ENCODE measurements around the gene PSMB8.
"Not testable (repeated sequence)": the region's sequence is repeated elsewhere in the genome, so short reads cannot be mapped to it uniquely, and the experiment has no call there.

PSMB8 gene

GRCh38 chr6:32836873-32837272 is 7.0 kb downstream of the PSMB8 start:
- no peak for DNase-seq

- no peak for DNase-seq
These were observed 8.5 kb downstream of the PSMB8 start for GRCh38 chr6:32835167-32835893.

GRCh38 chr6:32833664-32834063 is 10.2 kb downstream of the PSMB8 start:
- DNase-seq, result no peak

- no peak for DNase-seq
These were observed 11.3 kb downstream of the PSMB8 start for GRCh38 chr6:32832535-32832934.

- no peak for DNase-seq
These were observed 12.9 kb downstream of the PSMB8 start for GRCh38 chr6:32830936-32831335.

- DNase-seq, result no peak
These were observed 13.8 kb downstream of the PSMB8 start for GRCh38 chr6:32830017-32830416.

GRCh38 chr6:32829495-32829894 is 14.4 kb downstream of the PSMB8 start:
- DNase-seq, result no peak

GRCh38 chr6:32827025-32827424 is 16.8 kb downstream of the PSMB8 start:
- no peak for DNase-seq

- no peak for DNase-seq
These were observed 17.9 kb downstream of the PSMB8 start for GRCh38 chr6:32825966-32826365.

GRCh38 chr6:32819729-32820128 is 24.1 kb downstream of the PSMB8 start:
- DNase-seq, result no peak

GRCh38 chr6:32818867-32819266 is 25.0 kb downstream of the PSMB8 start:
- DNase-seq, result no peak

GRCh38 chr6:32816746-32817204 is 27.1 kb downstream of the PSMB8 start, which contains the start of gene HLA-DOB:
Gene HLA-DOB (minus strand): TSS chr6:32817002. CDS start chr6:32816951, 51 bp downstream.
- DNase-seq, result no peak

GRCh38 chr6:32815996-32816395 is 27.9 kb downstream of the PSMB8 start:
- DNase-seq, result no peak

- DNase-seq, result no peak
These were observed 28.7 kb downstream of the PSMB8 start for GRCh38 chr6:32815115-32815514.

- DNase-seq, result no peak
These were observed 29.7 kb downstream of the PSMB8 start for GRCh38 chr6:32814145-32814544.

GRCh38 chr6:32809171-32809570 is 34.7 kb downstream of the PSMB8 start:
- DNase-seq, result no peak

- no peak for DNase-seq
These were observed 36.7 kb downstream of the PSMB8 start for GRCh38 chr6:32807020-32807580.

GRCh38 chr6:32805404-32805803 is 38.4 kb downstream of the PSMB8 start:
- DNase-seq, result not testable (repeated sequence)

GRCh38 chr6:32803416-32803815 is 40.4 kb downstream of the PSMB8 start:
- DNase-seq, result no peak

GRCh38 chr6:32799740-32800139 is 44.1 kb downstream of the PSMB8 start:
- no peak for DNase-seq

GRCh38 chr6:32799168-32799567 is 44.7 kb downstream of the PSMB8 start:
- DNase-seq, result no peak

- DNase-seq, result peak; percentile 80
These were observed 46.7 kb downstream of the PSMB8 start for GRCh38 chr6:32796848-32797776.

- DNase-seq, result no peak
These were observed 49.3 kb downstream of the PSMB8 start for GRCh38 chr6:32794510-32794909.

Measured in activated CD4-positive, alpha-beta T cell treated with anti-CD3 and anti-CD28 coated beads, Interleukin-2, amount 50 U/mL, for 1 hour (primary cell).